NB4 (cell line): Measurements from ENCODE around the gene EPS8L1.

Experiments used
- CTCF ChIP-seq: IDR thresholded peaks from one replicate; pipeline ENCODE4 v1.5.1; 2012; ENCODE audit warnings: low read depth, low read length
- MYC ChIP-seq: IDR thresholded peaks from 2 replicates; pipeline ENCODE4 v1.6.1; 2011; ENCODE audit warnings: low read depth, low read length

GRCh38 chr19:55105237-55105636, 29.6 kb downstream of the EPS8L1 start:
- TF ChIP-seq MYC (no peak), CTCF (no peak)
